Measurements from ENCODE around the gene CDKN1B. TPM values are rescaled to one million over a fixed set of nuclear protein-coding genes. Genes with fewer than 3 reads are reported as not detected.

Gene CDKN1B
- total RNA-seq, 1 donor from 2014 or later: 54.8 TPM

DNA sequence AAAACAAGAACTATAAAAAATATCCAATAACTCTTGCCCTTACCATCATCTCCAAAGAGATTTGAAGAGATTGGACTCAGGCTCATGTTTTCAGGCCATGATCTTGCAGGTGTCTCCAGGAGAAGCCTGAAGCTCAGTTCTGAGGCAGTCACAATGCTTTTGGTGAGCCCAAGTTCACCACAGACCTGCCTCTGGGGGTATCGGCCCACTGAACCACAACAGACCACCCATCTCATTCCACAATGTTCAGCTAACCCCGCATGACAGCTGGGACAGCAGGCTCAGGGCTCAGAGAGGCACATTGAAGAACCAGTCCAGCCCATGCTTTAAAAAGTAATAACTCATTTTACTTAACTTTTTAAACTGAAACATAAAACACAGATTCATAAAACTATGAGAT lies 40.0 kb downstream of the CDKN1B start:
- no peak for DNase-seq (ENCODE audit: low spot score)
- H3K9me3 Mint-ChIP-seq: peaks cover 3% of the 10 kb centered on the region
- intact Hi-C loops (cut with micrococcal nuclease): no loop called here
- H3K27me3 Mint-ChIP-seq (ENCODE audit: insufficient read depth): no peaks in the 10 kb centered on the region
- peaks cover 23% of the 10 kb centered on the region for H3K36me3 Mint-ChIP-seq (ENCODE audit: low read depth)
- no peaks in the 10 kb centered on the region for H3K4me1 Mint-ChIP-seq (ENCODE audit: low read depth)
- no peak overlapping the region for H3K4me3 Mint-ChIP-seq
- no peak overlapping the region for H3K27ac Mint-ChIP-seq

DNA sequence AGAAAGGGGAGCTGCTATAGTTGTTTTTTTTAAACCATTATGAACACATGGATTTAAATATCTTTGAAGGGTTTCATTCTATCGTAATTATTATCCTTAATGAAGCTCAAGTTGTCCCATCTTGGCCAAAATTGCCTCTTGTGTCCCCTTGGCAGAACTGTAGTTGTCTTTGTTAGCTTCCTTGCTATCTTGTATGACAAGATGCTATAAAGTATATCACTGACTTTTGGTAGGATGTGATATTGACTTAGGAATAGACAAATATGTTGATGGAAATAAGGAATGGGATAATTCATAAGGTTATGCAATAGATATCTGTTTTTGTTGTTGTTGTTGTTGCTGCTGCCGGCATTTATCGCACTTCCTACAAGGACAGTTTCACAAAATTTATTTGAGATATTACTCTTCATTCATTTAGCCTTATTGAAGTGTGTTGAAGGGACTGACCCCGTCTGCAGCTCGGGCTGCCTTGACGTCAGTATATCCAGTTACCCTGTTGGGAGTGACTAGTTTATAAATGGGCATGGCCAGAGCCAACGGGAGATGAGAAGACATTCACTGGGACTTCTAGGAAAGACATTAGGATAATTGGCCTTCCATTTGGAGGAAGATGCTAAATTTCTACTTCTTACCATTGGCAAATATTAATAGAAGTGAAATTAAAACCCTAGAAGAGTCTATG lies 42.2 kb downstream of the CDKN1B start:
- H3K27ac Mint-ChIP-seq: no peak overlapping the region
- peaks cover 14% of the 10 kb centered on the region for H3K36me3 Mint-ChIP-seq (ENCODE audit: low read depth)
- DNase-seq (ENCODE audit: low spot score): no peak
- peaks cover 3% of the 10 kb centered on the region for H3K9me3 Mint-ChIP-seq
- no peaks in the 10 kb centered on the region for H3K4me1 Mint-ChIP-seq (ENCODE audit: low read depth)
- no peak overlapping the region for H3K4me3 Mint-ChIP-seq
- H3K27me3 Mint-ChIP-seq (ENCODE audit: insufficient read depth): no peaks in the 10 kb centered on the region
- intact Hi-C loops (cut with micrococcal nuclease): no loop called here

DNA sequence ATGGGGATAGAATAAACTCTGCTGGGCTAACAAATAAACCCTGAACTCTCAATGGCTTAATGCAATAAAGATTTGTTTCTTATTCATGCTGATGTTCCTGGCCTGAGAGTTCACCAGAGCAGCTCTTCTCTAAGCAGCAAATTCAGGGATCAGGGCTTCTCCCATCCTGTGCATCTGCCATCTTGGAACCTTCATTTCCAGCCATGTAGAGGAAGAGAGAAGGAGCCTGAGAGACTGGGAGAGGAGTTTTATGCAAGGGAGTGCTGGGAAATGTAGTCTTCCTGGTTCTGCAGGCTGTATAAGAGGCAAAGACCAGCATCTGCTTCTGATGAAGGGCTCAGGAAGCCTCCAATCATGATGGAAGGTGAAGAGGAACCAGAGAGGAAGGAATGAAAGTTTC lies 47.7 kb downstream of the CDKN1B start:
- Mint-ChIP-seq H3K27me3 (ENCODE audit: insufficient read depth) (peaks cover 2% of the 10 kb centered on the region), H3K4me3 (no peak overlapping the region), H3K36me3 (ENCODE audit: low read depth) (peaks cover 13% of the 10 kb centered on the region), H3K27ac (no peak overlapping the region), H3K4me1 (ENCODE audit: low read depth) (no peaks in the 10 kb centered on the region), H3K9me3 (peaks cover 8% of the 10 kb centered on the region)
- no peak for DNase-seq (ENCODE audit: low spot score)
- intact Hi-C loops (cut with micrococcal nuclease): no loop called here

DNA sequence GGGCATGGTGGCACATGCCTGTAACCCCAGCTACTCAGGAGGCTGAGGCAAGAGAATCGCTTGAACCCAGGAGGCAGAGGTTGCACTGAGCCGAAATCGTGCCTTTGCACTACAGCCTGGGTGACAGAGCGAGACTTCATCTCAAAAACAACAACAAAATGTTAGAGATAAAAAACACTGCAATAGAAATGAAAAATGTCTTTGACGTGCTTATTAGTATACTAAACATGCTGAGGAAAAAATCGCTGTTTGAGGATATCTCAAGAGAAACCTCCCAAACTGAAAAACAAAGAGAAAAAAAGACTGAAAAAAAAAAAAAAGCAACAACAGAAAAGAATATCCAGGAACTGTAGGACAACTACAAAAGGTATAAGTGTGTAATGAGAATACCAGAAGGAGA lies 53.1 kb downstream of the CDKN1B start:
- H3K36me3 Mint-ChIP-seq (ENCODE audit: low read depth): peaks cover 7% of the 10 kb centered on the region
- H3K4me3 Mint-ChIP-seq: no peak overlapping the region
- H3K4me1 Mint-ChIP-seq (ENCODE audit: low read depth): no peaks in the 10 kb centered on the region
- H3K27me3 Mint-ChIP-seq (ENCODE audit: insufficient read depth): peaks cover 3% of the 10 kb centered on the region
- H3K27ac Mint-ChIP-seq: no peak overlapping the region
- intact Hi-C loops (cut with micrococcal nuclease): no loop called here
- peaks cover 19% of the 10 kb centered on the region for H3K9me3 Mint-ChIP-seq
- DNase-seq (ENCODE audit: low spot score): no peak

Other genes with a start within 250 kb of the CDKN1B start
- gene DUSP16, start 154.5 kb upstream of the CDKN1B start, total RNA-seq: 49.3 and 52.0 TPM in 2 replicates
- gene CREBL2, start 105.5 kb upstream of the CDKN1B start, total RNA-seq: 16.7 and 17.9 TPM in 2 replicates
- 7.9 and 8.9 TPM in 2 replicates for gene GPR19, start 21.2 kb upstream of the CDKN1B start, total RNA-seq
- gene APOLD1, start 68.3 kb downstream of the CDKN1B start, total RNA-seq: 4.0 and 4.8 TPM in 2 replicates
- gene DDX47, start 96.0 kb downstream of the CDKN1B start, total RNA-seq: 120 and 127 TPM in 2 replicates
- not detected in 2 replicates for gene GPRC5A, start 174.2 kb downstream of the CDKN1B start, total RNA-seq
- not detected in 2 replicates for gene GPRC5D, start 234.8 kb downstream of the CDKN1B start, total RNA-seq

Data from activated T-helper 1 cell treated with anti-CD3 and anti-CD28 coated beads, Interleukin-12 subunit alpha, Interleukin-12 subunit beta, Interleukin-2, Interleukin-4 antibody, amounts not matched to agents 30 ng/mL and 10 ng/mL and 1 ng/mL, durations not matched to agents 14 hours and 24 hours and 36 hours (primary cell).